DMS53 treated with DMSO at 0.1 percent for 48 hours (cell line): Measurements from ENCODE around the gene FOXN1.

Source experiments
- DNase-seq: peaks from one replicate; lab custom pipeline; 2025; ENCODE audit not compliant: unreplicated experiment; lab: John Stamatoyannopoulos, UW

FOXN1 gene

DNA sequence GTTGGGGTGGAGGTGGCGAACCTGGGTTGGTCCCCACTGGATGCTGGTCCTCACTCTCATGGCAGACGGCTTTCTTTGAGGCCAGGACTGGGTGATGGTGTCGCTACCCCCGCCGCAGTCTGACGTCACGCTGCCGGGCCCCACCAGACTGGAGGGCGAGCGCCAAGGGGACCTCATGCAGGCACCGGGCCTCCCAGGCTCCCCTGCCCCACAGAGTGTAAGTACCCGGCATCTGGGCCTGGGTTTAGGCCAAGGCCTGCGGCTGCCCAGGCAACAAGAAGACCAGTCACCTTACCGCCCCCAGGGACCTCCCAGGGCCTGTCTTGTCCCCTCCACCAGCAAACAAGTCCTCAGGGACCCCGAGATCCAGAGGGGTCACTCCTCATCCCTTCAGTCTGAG is 17.7 kb downstream of the FOXN1 start:
- no peak for DNase-seq

DNA sequence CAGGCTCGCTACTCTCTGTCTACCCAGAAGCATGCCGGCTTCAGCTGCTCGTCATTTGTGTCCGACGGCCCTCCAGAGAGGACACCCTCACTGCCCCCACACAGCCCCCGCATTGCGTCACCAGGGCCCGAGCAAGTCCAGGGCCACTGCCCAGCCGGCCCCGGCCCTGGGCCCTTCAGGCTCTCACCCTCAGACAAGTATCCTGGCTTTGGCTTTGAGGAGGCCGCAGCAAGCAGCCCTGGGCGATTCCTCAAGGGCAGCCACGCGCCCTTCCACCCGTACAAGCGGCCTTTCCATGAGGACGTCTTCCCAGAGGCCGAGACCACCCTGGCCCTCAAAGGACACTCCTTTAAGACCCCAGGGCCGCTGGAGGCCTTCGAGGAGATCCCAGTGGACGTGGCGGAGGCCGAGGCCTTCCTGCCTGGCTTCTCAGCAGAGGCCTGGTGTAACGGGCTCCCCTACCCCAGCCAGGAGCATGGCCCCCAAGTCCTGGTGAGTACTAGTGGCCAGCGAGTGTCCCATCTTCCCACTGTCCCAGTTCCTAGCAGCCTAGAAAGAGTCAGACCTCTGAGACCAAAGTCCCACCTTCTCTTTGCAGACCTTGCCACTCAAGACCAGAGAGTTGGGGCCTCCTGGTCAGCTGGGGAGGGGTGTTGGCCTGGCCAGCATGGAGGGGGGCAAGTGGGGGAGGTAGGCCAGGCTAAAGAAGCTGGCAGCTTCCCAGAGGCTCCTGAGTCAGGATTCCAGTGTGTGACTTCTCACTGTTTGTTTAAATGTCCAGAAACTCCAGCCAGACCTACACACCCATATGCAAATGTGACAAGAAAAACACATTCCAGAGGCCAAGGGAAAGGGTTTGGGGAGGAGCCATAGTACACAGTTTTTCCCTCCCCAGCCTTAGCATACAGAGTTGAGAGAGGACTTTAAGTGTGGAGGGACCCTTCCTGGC is 18.6 kb downstream of the FOXN1 start:
- no peak for DNase-seq

DNA sequence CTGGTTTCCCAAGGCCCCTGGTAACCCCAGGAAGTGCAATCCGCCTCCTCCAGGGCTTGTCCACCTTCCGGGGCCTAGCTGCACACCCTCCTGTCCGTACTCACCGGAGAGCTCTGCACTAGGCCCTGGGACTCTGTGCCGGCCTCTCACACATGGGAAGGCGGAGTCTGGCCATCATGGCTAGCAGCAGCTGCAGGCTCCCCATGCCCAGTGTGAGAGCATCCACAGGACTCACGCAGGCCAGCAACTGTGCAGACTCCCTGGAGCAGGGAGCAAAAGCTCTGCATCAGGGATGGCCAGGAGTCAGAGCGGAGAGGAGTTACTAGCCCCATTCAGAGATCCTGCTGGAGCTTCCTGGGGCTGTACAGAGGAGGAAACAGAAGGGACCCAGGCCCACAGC is 20.2 kb downstream of the FOXN1 start:
- no peak for DNase-seq

DNA sequence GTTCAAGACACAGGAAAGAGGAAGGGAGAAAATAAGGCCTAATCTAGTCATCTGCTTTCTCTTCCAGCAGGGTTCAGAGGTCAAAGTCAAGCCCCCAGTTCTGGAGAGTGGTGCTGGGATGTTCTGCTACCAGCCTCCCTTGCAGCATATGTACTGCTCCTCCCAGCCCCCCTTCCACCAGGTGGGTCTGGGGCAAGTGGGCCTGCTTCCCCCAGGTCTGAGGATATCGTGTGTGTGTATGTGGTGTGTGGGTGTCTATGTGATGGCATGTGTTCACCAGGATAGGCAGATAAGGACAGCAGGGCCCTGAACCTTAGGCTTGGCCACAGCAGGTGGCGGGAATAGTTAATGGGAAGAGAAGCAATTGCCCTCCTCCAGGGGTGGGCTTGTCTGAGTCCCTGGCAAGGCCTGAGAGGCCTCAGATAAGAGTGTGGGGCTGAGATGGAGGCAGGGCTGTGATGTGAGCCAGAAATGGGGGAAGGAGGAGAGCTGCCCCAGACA is 21.1 kb downstream of the FOXN1 start:
- DNase-seq, result no peak

DNA sequence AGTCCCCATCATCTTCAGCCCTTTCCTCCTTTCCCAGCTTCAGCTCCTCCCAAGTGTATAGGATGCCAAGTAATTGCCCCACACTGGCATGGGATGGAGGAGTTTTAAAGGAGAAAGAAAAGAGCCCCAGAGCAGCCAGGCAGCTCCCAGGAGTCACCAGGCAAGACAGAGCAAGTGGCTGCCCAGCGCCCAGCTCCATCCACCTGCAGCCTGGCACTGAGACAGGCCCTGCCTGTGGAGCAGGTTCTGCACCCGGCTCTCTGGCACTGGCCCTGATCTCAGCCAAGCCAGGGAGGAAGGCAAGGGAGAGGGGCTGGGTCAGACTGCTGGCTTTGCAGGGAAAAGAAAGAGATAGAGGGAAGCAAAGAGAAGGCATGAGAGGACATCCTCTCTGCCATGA is 21.7 kb downstream of the FOXN1 start:
- no peak for DNase-seq

DNA sequence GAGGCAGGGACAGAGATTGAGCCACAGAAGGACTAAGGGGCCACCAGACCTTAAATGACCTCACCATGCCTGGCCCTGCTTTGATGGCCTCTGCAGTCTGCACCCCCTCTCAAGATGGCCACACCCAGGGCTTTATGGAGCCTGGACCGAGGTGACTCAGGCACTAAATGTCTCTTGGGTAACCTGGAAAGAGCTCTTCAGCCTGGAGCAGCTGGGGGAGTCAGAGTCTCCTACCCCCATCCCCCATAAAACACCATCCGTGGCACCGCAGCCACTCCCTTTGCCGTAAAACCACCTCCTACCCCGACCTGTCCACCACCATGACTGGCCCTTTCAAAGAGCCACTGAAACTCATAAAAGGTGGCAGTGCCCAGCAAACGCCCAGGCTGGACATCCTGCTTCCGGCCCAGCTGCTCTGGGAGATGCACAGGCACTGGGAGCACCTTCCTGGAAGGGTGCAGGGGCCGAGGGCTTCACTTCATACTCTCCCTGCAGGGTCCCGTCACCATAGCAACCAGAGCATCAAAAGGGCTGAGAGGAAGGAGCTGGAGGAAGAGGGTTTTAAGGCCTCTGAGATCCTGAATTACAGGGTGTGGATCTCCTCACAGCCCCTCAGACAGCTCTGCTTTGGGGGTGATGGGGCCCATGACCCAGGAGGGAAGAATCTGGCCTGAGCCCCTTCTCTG is 22.3 kb downstream of the FOXN1 start:
- DNase-seq, result no peak

DNA sequence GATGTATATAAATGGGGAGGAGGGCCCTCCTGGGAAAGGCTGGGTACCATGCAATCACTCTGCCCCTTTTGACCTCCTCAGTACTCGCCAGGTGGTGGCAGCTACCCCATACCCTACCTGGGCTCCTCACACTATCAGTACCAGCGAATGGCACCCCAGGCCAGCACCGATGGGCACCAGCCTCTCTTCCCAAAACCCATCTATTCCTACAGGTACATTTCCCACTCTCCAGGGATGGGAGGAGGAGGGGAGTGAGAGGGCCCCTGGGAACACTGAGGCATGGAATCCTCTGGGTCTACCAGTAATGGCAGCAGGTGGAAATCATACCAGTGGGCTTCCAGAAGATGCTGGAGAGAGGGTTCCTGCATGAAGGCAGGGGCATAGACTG is 22.9 kb downstream of the FOXN1 start:
- no peak for DNase-seq

DNA sequence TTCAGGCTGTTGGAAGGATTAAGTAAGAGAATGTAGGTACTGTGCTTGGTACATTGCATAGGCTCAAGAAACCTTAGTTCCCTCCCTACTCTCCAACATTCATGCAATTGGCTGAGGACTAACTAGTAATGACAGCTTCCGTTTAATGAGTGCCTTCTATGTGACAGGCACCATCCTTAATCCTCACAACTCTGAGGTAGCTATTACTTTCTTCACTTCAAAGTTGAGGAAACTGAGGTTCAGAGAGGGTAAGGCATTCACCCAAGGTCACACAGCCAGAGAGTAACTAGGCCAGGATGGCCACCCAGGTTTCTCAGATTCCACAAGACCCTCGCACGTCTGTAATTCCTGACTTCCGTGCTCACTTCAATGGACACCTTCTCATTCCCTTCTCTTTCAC is 24.1 kb downstream of the FOXN1 start:
- no peak for DNase-seq

DNA sequence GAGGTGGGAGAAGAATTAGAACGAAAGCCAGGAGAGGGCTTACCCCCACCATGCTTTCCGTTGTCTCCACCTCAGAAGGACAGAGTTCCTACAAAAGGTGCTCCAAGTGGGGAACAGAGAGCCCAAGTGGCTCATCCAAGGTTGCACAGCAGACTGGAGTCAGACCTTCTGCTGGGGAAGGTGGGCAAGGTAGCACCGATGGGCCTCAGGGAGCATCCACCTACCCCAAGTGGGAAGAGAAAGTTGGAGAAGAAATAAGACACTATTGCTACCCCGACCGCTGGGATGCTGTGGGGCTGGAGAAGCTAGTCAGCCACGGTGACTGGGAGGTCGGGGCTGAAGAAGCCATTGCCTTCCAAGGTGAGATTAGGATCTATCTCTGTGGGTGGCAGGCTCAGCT is 24.8 kb downstream of the FOXN1 start:
- no peak for DNase-seq

DNA sequence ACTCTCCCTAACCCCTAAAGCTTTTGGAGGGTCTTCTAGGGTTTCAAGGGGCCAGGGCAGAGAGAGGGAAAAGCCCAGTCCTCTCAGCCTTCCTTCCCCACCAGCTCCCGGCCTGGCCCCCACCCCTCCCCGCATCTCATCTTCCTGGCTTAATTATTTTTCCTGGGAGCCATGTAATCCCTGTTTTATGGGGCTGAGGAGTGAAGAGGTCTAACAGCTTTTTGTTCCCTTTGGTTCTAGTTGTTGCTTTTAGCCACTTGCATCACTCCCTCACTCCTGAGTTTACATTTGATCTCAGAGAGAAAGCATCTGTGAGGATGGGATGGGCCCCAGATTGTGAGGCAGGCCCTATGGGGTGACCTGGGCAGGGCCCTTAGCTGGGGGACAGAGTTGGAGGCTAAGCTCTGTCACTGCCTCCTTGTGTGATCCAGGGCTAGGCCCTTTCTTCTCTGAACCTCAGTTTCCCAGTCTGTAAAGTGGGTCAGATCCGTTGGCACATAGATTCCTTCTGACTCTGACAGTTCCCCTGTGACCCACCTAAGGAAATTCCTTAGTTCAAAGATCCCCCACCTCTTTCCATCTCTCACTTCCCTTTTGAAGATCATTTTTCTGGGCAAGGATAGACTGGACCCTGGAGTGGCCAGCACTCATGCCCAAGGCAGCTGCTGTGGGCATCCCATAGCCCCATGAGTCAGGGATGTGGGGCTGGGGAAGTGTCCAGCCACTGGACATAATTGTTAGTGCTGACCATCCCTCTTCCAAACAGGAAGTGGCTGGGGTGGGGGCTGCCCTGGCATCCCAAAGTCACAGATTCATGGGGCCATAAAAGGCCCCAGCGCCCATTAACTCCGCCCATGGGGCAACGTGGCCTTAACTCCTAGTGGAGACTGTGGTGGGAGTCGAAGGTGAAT is 26.2 kb downstream of the FOXN1 start:
- DNase-seq, result no peak

DNA sequence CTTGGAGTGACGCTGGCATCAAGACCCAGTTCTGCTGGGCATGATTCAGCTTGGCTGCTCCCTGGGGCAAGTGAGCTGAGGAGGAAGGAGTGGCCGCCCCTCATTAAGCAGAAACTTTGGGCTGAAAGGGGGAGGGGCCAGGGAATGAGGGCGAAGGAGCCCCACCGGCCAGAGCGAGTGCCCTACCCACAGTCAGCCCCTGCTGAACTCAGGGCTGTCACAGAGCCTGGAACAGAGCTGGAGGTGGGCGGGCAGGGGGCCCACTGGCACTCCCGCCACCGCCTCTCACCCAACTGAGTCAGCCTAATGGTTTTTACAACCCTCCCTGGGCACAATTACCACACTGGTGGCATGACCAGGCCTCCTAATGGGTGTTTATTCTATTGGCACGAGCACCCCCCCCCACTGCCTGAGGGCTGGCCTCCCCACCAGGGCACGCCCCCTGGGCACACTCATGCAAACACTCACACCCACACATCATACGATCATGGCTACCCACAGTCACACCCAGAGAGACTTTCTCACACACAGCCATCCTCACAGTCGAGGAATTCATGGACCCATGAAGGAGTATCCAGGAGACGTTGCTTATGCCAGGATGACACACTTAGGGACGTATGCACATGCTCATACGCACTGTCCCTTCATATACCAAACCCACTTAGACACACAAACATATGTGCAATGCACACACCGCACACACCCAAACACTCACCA is 27.1 kb downstream of the FOXN1 start:
- DNase-seq, result no peak

DNA sequence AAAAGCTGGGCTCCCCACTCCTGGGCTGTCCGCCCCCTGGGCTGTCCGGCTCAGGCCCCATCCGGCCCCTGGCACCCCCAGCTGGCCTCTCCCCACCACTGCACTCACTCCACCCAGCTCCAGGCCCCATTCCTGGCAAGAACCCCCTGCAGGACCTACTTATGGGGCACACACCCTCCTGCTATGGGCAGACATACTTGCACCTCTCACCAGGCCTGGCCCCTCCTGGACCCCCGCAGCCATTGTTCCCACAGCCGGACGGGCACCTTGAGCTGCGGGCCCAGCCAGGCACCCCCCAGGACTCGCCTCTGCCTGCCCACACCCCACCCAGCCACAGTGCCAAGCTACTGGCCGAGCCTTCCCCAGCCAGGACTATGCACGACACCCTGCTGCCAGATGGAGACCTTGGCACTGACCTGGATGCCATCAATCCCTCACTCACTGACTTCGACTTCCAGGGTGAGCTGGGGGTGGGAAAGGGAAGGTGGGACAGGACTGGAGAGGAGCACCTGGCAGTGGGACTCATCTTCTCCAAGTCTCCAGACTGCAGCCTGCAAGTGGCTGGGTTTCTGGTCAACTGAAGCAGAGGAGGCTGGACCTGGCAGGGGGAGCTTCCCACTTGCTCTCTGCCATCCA is 28.7 kb downstream of the FOXN1 start:
- DNase-seq, result no peak

DNA sequence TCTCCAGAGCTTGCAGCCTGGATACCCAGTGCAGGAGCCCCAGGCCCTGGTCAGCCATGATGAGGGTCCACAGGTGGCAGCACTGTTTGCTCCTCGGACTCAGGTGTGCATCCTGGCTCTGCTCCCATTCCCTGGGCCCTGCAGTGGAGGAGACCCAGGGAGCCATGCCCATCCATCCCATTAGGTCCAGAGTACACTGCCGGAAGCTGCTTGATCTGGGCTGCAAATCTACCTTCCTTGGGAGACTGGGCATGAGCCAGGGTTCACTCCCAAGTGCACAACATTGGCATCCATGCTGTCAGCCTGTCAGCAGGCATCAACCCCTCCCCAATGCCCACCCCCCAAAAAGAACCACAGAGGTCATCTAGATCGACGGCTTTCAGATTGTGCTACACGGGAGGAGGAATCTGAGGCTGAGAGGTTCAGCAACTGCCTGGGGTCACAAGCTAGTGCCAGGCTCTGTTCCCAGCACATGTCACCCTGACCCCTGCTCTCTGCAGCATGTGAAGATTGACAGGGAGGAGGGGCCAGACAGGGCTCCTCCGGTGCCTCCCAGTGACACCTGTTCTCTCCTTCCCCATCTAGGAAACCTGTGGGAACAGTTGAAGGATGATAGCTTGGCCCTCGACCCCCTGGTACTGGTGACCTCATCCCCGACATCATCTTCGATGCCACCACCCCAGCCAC is 30.5 kb downstream of the FOXN1 start:
- no peak for DNase-seq

DNA sequence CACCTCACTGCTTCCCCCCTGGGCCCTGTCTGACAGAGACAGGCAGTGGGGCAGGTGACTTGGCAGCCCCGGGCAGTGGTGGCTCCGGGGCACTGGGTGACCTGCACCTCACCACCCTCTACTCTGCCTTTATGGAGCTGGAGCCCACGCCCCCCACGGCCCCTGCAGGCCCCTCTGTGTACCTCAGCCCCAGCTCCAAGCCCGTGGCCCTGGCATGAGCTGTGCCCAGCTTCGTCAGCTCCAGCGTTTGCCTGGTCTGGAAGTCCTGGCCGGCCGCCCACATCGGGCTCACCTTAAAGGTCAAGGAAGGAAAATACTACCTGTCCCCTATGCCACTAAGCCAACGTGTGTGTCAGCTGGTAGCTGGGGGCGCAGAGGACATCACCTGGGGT is 31.1 kb downstream of the FOXN1 start:
- DNase-seq, result no peak

DNA sequence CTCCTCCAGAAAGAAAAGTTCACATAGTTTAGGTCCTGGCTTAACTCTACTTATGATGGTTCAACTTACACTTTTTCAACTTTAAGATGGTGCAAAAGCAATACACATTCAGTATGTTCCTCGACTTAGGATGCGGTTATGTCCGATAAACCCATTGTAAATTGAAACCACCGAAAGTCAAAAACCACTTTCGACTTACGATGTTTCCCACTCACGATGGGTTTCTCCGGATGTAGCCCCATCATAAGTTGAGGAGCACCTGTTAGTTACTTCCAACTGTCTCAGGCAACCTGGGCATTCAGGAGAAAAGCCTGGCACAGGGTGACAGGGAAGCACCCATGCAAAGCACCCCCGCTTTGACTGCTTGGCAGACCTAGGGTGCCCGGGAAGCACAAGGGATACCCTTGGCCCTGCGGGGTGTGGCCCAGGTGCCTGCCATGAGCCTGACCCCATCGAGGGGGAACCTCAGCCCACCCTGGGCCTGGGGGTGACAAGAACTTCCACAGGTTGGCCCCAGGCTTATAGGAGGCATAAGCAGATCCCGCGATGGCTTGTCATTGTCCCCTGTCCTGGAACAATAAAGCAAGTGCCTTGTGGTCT is 32.2 kb downstream of the FOXN1 start:
- no peak for DNase-seq

DNA sequence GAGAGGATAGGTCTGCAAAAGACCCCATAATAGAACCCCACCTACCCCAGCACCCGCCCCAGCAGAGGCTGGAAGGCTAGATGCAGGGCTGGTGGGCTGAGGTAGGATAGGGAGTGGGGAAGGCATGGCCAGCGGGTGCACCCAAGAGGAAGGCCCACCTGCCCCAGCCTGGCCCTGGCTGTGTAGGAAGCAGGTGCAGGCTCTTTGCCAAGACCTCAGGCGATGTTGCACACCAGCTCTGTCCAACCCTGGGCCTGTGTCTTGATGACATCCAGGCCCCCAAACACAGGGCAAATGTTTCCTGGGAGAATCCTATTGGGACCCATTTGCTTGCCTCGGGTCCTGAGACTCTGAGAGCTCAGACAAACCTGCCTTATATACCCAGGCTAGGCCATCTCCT is 34.1 kb downstream of the FOXN1 start:
- DNase-seq, result no peak

DNA sequence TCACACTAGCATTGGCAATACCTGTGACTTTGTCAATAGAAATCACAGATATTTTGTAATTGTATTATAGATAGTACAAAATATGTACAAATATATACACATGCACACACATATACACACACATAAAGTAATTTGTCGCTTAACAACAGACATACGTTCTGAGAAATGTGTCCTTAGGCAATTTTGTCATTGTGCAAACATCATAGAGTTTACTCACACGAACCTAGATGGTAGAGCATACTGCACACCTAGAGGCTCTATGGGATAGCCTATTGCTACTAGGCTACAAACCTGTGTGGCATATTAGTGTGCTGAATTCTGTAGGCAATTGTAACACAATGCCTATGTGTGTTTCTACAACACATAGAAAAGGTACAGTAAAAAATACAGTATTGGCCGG is 35.3 kb downstream of the FOXN1 start:
- no peak for DNase-seq

DNA sequence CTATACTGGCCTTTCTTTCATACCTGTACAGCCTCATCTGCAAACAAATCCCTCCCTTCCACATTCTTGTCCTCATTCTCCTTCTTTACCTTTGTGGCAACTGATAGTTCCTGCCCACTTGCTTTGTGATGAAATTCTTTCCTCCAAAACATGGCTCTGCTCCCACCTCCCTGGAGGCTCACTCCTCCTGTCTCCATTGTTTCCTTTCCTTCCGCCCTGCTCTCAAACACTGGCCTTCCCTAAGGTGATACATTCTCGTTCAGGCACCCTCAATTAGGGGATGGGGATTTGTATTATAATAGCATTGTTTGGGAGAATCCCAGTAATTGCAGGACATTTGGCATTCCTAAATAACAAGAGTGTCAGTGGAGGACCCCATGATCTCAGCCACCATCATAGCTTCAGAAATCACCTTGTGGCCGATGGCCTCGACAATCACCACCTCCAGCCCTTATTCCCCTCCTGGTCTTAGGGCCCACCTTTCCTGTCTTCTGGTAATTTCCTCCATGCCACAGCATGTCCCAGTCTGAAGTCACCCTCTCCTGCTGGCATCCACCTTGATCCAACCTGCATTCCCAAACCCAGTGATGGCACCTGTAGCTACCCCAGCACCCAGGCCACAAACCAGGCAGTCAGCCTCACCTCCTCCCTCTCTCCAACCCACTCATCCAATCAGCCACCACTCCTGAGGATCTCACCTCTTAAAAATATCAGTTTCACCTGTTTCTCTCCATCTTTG is 38.4 kb downstream of the FOXN1 start:
- no peak for DNase-seq

DNA sequence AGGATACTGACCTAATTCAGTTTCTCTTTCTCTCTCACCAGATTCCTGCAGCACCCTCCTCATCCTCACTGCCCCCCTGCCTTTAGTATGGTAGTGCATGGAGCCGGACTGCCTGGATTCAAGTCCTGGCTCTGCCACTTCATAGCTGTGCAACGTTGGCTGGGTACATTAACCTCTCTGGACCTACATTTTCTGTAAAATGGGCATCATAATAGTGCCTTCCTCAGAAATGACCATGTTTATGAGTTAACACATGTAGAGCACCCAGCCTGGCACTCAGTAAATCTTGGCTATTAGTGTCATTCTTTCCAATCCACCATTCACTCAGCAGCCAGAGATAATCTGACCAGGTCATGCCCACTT is 39.0 kb downstream of the FOXN1 start:
- DNase-seq, result no peak
